ENCODE measurements around the gene MGAT4B.

DNA sequence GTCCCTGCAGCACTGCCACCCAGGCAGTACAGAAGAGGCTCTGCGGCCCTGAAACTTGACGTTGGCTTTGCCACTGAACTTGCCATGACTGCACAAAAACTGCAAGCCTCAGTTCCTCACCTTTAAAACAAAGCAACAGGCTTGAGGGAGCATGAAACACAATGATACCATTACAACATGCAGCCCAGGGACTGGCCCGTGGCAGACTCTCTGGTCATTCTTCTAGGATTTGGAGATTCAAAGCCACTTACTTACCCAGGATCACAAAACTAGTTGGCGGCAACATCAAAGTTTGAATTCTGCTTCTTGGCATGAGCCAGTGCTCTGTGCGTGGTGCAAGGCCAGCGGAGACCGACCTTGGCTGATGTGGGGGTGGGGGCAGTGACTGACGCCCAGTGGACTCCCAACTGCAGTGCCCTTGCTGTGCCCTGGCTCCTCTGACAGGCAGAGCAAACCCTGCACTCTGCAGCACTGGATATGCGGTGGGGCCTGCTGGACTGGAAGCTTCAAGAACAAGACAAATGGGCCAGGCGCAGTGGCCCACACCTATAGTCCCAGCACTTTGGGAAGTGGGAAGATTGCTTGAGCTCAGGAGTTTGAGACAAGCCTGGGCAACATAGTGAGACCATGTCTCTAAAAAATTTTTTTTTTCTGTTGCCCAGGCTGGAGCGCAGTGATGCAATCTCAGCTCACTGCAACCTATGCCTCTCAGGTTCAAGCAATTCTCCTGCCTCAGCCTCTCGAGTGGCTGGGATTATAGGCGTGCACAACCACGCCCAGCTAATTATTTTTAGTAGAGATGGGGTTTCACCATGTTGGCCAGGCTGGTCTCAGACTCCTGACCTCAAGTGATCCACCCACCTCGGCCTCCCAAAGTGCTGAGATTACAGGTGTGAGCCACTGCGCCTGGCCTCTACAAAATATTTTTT, 32.9 kb upstream of the MGAT4B start:
- TF ChIP-seq, protein P1, sequence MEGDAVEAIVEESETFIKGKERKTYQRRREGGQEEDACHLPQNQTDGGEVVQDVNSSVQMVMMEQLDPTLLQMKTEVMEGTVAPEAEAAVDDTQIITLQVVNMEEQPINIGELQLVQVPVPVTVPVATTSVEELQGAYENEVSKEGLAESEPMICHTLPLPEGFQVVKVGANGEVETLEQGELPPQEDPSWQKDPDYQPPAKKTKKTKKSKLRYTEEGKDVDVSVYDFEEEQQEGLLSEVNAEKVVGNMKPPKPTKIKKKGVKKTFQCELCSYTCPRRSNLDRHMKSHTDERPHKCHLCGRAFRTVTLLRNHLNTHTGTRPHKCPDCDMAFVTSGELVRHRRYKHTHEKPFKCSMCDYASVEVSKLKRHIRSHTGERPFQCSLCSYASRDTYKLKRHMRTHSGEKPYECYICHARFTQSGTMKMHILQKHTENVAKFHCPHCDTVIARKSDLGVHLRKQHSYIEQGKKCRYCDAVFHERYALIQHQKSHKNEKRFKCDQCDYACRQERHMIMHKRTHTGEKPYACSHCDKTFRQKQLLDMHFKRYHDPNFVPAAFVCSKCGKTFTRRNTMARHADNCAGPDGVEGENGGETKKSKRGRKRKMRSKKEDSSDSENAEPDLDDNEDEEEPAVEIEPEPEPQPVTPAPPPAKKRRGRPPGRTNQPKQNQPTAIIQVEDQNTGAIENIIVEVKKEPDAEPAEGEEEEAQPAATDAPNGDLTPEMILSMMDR (IDR thresholded peaks at IDR 0.05 in 4 of 5, conservative IDR thresholded peaks at IDR 0.05 in 1 of 5), result no peak
- TF ChIP-seq POLR2A (IDR thresholded peaks at IDR 0.05), result peak; percentile 40 to 59

Measured in gastrocnemius medialis (tissue), 4 donors.